ENCODE results near the gene SPAG9. TPM values are rescaled to one million over a fixed set of nuclear protein-coding genes. Genes with fewer than 3 reads are reported as not detected.

The SPAG9 gene
- total RNA-seq, 2 donors from 2014 or later = 50.4 to 127 TPM

DNA sequence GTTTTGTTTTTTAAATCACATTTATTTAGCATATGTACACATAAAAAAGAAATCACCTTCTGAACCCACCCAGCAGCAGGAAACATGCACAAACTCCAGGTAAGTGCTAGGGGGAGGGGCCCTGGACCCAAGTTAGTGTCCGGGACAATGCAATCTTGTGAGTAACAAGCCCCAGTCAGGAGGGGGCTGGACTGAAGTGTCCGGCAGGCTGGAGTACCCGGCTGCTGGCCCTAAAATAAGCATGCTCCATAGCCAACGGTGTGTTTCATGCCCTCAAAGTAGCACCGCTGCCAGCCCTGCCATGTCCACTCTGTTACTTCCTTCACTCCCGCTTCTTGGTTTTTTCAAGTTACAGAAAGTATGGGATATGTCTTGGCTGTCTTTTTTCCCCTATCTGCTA is 102.1 kb downstream of the SPAG9 start:
- no peaks in the 10 kb centered on the region for H3K4me1 Mint-ChIP-seq
- no peak overlapping the region for H3K27ac Mint-ChIP-seq
- peaks cover 73% of the 10 kb centered on the region for H3K36me3 Mint-ChIP-seq (ENCODE audit: low read depth)
- ATAC-seq (replicated peaks) = no peak
- H3K27me3 Mint-ChIP-seq = no peaks in the 10 kb centered on the region
- no peak overlapping the region for H3K4me3 Mint-ChIP-seq
- no peaks in the 10 kb centered on the region for H3K9me3 Mint-ChIP-seq

DNA sequence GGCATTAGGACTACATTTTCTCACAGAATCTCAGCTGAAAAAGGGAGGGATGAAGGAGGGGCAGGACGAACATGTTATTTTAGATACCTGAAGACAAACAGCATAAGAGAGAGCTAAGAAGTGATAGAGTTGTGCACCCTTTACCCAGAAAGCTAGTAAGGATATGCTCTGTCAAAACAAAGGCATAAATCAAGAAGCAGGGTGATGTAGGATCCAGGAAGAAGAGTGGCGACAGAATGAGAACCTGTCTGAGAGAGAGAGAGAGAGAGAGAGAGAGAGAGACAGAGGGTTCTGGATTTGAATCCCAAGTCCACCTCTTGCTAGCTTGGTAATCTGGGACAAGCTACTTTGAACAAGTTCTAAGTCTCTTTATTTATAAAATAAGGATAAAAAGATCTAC is 103.4 kb downstream of the SPAG9 start:
- H3K36me3 Mint-ChIP-seq (ENCODE audit: low read depth) = peaks cover 85% of the 10 kb centered on the region
- H3K27me3 Mint-ChIP-seq = no peaks in the 10 kb centered on the region
- no peak overlapping the region for H3K27ac Mint-ChIP-seq
- no peak overlapping the region for H3K4me3 Mint-ChIP-seq
- no peak for ATAC-seq (replicated peaks)
- H3K9me3 Mint-ChIP-seq = no peaks in the 10 kb centered on the region
- no peaks in the 10 kb centered on the region for H3K4me1 Mint-ChIP-seq

- peaks cover 87% of the 10 kb centered on the region for H3K36me3 Mint-ChIP-seq (ENCODE audit: low read depth)
- H3K27ac Mint-ChIP-seq = no peak overlapping the region
- H3K27me3 Mint-ChIP-seq = no peaks in the 10 kb centered on the region
- no peak for ATAC-seq (replicated peaks)
- H3K4me1 Mint-ChIP-seq = no peaks in the 10 kb centered on the region
- H3K9me3 Mint-ChIP-seq = no peaks in the 10 kb centered on the region
- no peak overlapping the region for H3K4me3 Mint-ChIP-seq
Measured at GRCh38 chr17:51016099-51016498, 104.6 kb downstream of the SPAG9 start.

- no peak for ATAC-seq (replicated peaks)
- Mint-ChIP-seq H3K27ac (peak overlapping the region; percentile 12), H3K4me3 (no peak overlapping the region), H3K27me3 (no peaks in the 10 kb centered on the region), H3K36me3 (ENCODE audit: low read depth) (peaks cover 87% of the 10 kb centered on the region), H3K4me1 (no peaks in the 10 kb centered on the region), H3K9me3 (no peaks in the 10 kb centered on the region)
Measured at GRCh38 chr17:51015145-51015558, 105.5 kb downstream of the SPAG9 start.

DNA sequence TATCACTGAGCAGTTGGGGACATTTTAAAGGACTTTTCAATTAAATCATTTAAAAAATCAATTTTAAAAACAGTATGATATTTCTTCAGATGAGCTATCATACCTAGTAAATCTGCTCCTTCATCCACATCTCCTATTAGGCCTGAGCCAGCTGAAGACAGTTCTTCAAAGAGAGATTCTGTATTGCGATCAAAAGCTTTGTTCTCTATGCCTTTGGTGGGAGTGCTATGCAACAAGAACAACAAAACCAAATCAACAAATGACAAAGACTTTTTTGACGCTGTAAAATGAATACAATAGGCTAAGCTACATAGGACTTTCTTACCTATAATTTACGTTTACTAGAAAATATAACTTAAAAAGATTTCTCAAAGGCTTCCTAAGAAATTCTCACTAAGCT is 106.5 kb downstream of the SPAG9 start:
- peaks cover 86% of the 10 kb centered on the region for H3K36me3 Mint-ChIP-seq (ENCODE audit: low read depth)
- no peaks in the 10 kb centered on the region for H3K4me1 Mint-ChIP-seq
- no peak for ATAC-seq (replicated peaks)
- H3K9me3 Mint-ChIP-seq = no peaks in the 10 kb centered on the region
- H3K27ac Mint-ChIP-seq = no peak overlapping the region
- no peak overlapping the region for H3K4me3 Mint-ChIP-seq
- H3K27me3 Mint-ChIP-seq = no peaks in the 10 kb centered on the region

GRCh38 chr17:51013322-51013721 is 107.3 kb downstream of the SPAG9 start:
- Mint-ChIP-seq H3K36me3 (ENCODE audit: low read depth) (peaks cover 86% of the 10 kb centered on the region), H3K4me1 (no peaks in the 10 kb centered on the region), H3K4me3 (no peak overlapping the region), H3K27ac (no peak overlapping the region), H3K27me3 (no peaks in the 10 kb centered on the region), H3K9me3 (no peaks in the 10 kb centered on the region)
- no peak for ATAC-seq (replicated peaks)

GRCh38 chr17:51012538-51012937 is 108.1 kb downstream of the SPAG9 start:
- Mint-ChIP-seq H3K4me1 (no peaks in the 10 kb centered on the region), H3K4me3 (no peak overlapping the region), H3K27me3 (no peaks in the 10 kb centered on the region), H3K36me3 (ENCODE audit: low read depth) (peaks cover 86% of the 10 kb centered on the region), H3K9me3 (no peaks in the 10 kb centered on the region), H3K27ac (no peak overlapping the region)
- ATAC-seq (replicated peaks) = no peak

GRCh38 chr17:51010173-51010675 is 110.4 kb downstream of the SPAG9 start:
- no peak for ATAC-seq (replicated peaks)
- H3K4me3 Mint-ChIP-seq = no peak overlapping the region
- H3K36me3 Mint-ChIP-seq (ENCODE audit: low read depth) = peaks cover 88% of the 10 kb centered on the region
- no peaks in the 10 kb centered on the region for H3K9me3 Mint-ChIP-seq
- H3K4me1 Mint-ChIP-seq = no peaks in the 10 kb centered on the region
- no peaks in the 10 kb centered on the region for H3K27me3 Mint-ChIP-seq
- H3K27ac Mint-ChIP-seq = no peak overlapping the region

DNA sequence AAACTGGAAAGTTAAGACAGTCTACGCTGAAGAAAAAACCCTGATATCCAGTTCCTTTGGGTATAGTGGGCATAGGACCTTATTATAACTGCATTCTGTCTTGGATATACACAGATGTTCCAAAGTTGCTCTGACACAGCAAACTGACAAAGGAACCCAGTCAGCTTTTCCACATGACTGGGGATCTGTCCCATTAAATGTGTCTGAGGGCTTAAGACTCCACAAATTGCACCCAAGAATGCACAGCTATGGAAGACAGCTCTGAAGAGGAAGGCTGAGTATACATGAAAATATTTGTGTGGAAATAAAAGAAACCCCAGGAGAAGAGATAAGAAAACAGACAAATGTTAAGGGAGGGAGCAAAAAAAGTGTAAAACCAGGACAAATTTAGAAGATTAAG is 114.1 kb downstream of the SPAG9 start:
- H3K36me3 Mint-ChIP-seq (ENCODE audit: low read depth) = peaks cover 91% of the 10 kb centered on the region
- ATAC-seq (replicated peaks) = no peak
- H3K4me3 Mint-ChIP-seq = no peak overlapping the region
- H3K27me3 Mint-ChIP-seq = no peaks in the 10 kb centered on the region
- no peaks in the 10 kb centered on the region for H3K4me1 Mint-ChIP-seq
- H3K27ac Mint-ChIP-seq = no peak overlapping the region
- H3K9me3 Mint-ChIP-seq = no peaks in the 10 kb centered on the region

- H3K4me3 Mint-ChIP-seq = no peak overlapping the region
- no peaks in the 10 kb centered on the region for H3K4me1 Mint-ChIP-seq
- H3K36me3 Mint-ChIP-seq (ENCODE audit: low read depth) = peaks cover 95% of the 10 kb centered on the region
- no peak for ATAC-seq (replicated peaks)
- H3K27me3 Mint-ChIP-seq = no peaks in the 10 kb centered on the region
- no peaks in the 10 kb centered on the region for H3K9me3 Mint-ChIP-seq
- H3K27ac Mint-ChIP-seq = no peak overlapping the region
Measured at GRCh38 chr17:51005768-51006167, 114.9 kb downstream of the SPAG9 start.

DNA sequence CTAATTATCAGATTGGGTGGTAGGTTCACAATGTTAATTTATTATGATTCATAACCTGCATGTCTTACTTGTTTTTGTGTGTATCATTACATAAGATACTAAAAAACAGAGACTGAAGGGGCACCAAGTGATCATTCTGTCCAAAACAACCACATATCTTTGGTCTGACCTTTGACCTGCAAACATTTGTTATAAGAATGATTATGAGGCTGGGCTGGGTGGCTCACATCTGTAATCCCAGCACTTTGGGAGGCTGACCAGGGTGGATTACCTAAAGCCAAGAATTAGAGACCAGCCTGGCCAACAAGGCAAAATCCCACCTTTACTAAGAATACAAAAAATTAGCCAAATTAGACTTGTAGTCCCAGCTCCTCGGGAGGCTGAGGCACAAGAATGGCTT is 116.4 kb downstream of the SPAG9 start:
- Mint-ChIP-seq H3K27me3 (no peaks in the 10 kb centered on the region), H3K4me3 (no peak overlapping the region), H3K27ac (no peak overlapping the region), H3K36me3 (ENCODE audit: low read depth) (peaks cover 94% of the 10 kb centered on the region), H3K9me3 (no peaks in the 10 kb centered on the region), H3K4me1 (no peaks in the 10 kb centered on the region)
- no peak for ATAC-seq (replicated peaks)

DNA sequence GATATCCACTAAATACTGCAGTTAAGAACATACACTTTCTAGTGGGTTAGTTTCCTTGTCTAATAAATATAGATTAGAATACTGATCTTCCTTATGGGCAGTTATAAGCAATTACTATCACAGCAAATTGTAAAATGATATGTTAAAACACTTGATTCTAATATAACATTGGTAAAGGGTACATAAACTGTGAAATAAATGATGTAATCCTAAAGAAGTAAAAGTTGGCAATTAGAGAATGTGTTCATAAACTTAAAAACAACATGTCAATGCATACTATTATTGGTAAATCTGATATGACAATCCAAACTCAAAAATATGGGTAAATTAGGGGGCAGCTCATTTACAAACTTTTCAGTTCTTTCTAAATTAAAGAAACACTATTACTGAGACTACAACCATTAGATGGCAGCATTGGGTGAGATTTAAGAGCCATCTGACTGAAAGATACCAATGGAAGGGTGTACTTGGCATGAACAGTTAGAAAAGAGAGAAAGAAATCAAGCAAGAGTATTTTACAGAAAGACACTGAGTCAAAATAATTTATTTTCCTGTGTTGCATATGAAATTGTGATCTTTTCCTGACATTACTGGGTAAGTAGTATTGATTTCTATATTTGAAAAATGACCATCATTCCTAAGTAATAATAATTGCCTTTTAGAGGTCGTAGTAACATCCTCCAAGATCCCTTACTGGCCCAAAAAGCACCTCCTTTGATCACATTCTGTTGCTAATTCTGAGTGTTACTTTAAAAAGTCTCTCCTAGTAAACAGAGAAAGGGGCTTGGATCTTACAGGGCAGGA is 119.6 kb downstream of the SPAG9 start:
- peak; percentile 52 for ATAC-seq (replicated peaks)
- H3K4me3 Mint-ChIP-seq = no peak overlapping the region
- H3K27ac Mint-ChIP-seq = peak overlapping the region; percentile 74
- peaks cover 94% of the 10 kb centered on the region for H3K36me3 Mint-ChIP-seq (ENCODE audit: low read depth)
- no peaks in the 10 kb centered on the region for H3K27me3 Mint-ChIP-seq
- no peaks in the 10 kb centered on the region for H3K4me1 Mint-ChIP-seq
- no peaks in the 10 kb centered on the region for H3K9me3 Mint-ChIP-seq

DNA sequence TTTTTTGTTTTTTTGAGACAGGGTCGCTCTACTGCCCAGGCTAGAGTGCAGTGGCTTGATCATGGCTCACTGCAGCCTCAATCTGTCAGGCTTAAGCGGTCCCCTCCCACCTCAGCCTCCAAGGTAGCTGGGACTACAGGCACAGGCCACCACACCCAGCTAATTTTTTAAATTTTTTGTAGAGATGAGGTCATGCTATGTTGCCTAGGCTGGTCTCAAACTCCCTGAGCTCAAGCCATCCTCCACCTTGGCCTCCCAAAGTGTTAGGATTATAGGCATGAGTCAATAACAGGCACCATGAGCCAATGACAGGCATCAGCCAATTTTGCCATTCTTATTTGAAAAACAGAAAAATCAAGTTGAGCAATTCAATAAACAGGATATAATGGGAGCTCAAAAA is 125.0 kb downstream of the SPAG9 start:
- no peak overlapping the region for H3K4me3 Mint-ChIP-seq
- no peaks in the 10 kb centered on the region for H3K27me3 Mint-ChIP-seq

GRCh38 chr17:50993544-50993943 is 127.1 kb downstream of the SPAG9 start:
- no peak overlapping the region for H3K4me3 Mint-ChIP-seq
- peaks cover 98% of the 10 kb centered on the region for H3K36me3 Mint-ChIP-seq (ENCODE audit: low read depth)

More for the DNA sequence above, 125.0 kb downstream of the SPAG9 start:
- Mint-ChIP-seq H3K9me3 (no peaks in the 10 kb centered on the region), H3K36me3 (ENCODE audit: low read depth) (peaks cover 95% of the 10 kb centered on the region), H3K27ac (no peak overlapping the region), H3K4me1 (no peaks in the 10 kb centered on the region)
- ATAC-seq (replicated peaks) = no peak

DNA sequence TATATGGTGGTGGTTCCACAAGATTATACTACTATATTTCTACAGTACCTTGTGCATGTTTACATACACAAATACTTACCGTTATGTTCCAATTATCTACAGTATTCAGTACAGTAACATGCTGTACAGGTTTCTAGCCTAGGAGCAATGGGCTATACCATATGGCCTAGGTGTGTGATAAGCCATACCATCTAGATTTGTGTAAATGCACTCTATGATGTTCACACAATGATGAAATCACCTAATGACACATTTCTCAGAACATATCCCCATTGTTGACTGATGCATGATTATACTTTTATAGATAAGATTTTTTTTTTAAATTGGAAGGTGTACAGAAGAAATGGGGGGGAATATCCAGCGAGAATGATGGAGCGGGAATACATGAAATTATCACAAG is 131.5 kb downstream of the SPAG9 start:
- no peak overlapping the region for H3K27ac Mint-ChIP-seq
- H3K4me3 Mint-ChIP-seq = no peak overlapping the region
- H3K27me3 Mint-ChIP-seq = no peaks in the 10 kb centered on the region
- peaks cover 92% of the 10 kb centered on the region for H3K36me3 Mint-ChIP-seq (ENCODE audit: low read depth)
- ATAC-seq (replicated peaks) = peak; percentile 11
- H3K9me3 Mint-ChIP-seq = no peaks in the 10 kb centered on the region
- no peaks in the 10 kb centered on the region for H3K4me1 Mint-ChIP-seq

More at GRCh38 chr17:50993544-50993943, 127.1 kb downstream of the SPAG9 start:
- Mint-ChIP-seq H3K27me3 (no peaks in the 10 kb centered on the region), H3K4me1 (no peaks in the 10 kb centered on the region), H3K27ac (no peak overlapping the region), H3K9me3 (no peaks in the 10 kb centered on the region)
- no peak for ATAC-seq (replicated peaks)

Data from activated T-helper 17 cell treated with anti-CD3 and anti-CD28 coated beads, Interleukin-2, amount 50 U/mL, for 72 hours (primary cell).